ENCODE data around the gene IL2.

GRCh38 chr4:122481766-122482405, 25.4 kb upstream of the IL2 start:
- TF ChIP-seq CTCF (conservative IDR thresholded peaks at IDR 0.05; ENCODE audit: low read length) = no peak
- no peak for TF ChIP-seq EZH2phosphoT487 (IDR thresholded peaks at IDR 0.05; ENCODE audit: borderline replicate concordance)

All from Loucy (cell line).